HepG2 (cell line): Measurements from ENCODE around the gene GINS2. TPM values are rescaled to one million over a fixed set of nuclear protein-coding genes. Genes with fewer than 3 reads are reported as not detected.

Experiments used
- AGO2 ChIP-seq: fragments of 200-400 bp; formaldehyde crosslinking; optimal IDR thresholded peaks from 2 replicates; pipeline ENCODE3; 2017; ENCODE audit warnings: mild to moderate bottlenecking, low read depth, low read length, moderate library complexity
- AHR ChIP-seq: IDR thresholded peaks from 2 replicates; pipeline ENCODE4 v1.6.1; 2018; ENCODE audit warnings: missing genetic modification reagents, missing compliant biosample characterization
- NFIB ChIP-seq: sonication (generic); formaldehyde crosslinking; IDR thresholded peaks from 2 replicates; pipeline ENCODE4 v1.9.0; 2021; ENCODE audit warnings: missing genetic modification reagents, mild to moderate bottlenecking, borderline replicate concordance
- POLR2A ChIP-seq, 2 experiments: IDR thresholded peaks; 2 replicates each; pipeline ENCODE4 v1.6.1; 2011; ENCODE audit warnings: low read depth in 2 of 2, low read length in 2 of 2, mild to moderate bottlenecking in 1 of 2, moderate library complexity in 1 of 2; ENCODE audit not compliant: insufficient read depth in 1 of 2
- SAFB2 ChIP-seq: sonication (generic); formaldehyde crosslinking; IDR thresholded peaks from 2 replicates; pipeline ENCODE4 v1.5.1; 2020; ENCODE audit warnings: missing genetic modification reagents, low read depth, mild to moderate bottlenecking, borderline replicate concordance
- SIN3B ChIP-seq: fragments of 150-350 bp; IDR thresholded peaks from 2 replicates; pipeline ENCODE4 v1.6.1; 2014; ENCODE audit warnings: low read length
- SOX13 ChIP-seq, 3 experiments: fragments of 450-650 bp in 1 of 3; sonication (generic) in 1 of 3; formaldehyde crosslinking in 1 of 3; IDR thresholded peaks in 2 of 3; conservative IDR thresholded peaks in 1 of 3; 2 replicates each; pipeline versions ENCODE4 v1.5.0 to v1.6.1; 2016 to 2020; ENCODE audit warnings: antibody characterized with exemption in 1 of 3, mild to moderate bottlenecking in 1 of 3, missing compliant biosample characterization in 1 of 3, missing genetic modification reagents in 1 of 3, moderate library complexity in 1 of 3
- SPEN ChIP-seq: sonication (generic); formaldehyde crosslinking; IDR thresholded peaks from 2 replicates; pipeline ENCODE4 v1.5.1; 2020; ENCODE audit warnings: low read depth, mild to moderate bottlenecking, missing genetic modification reagents
- ZNF143 ChIP-seq: sonication (generic); formaldehyde crosslinking; IDR thresholded peaks from 2 replicates; pipeline ENCODE4 v1.4.0; 2020; ENCODE audit warnings: missing genetic modification reagents
- ZNF160 ChIP-seq: sonication (generic); formaldehyde crosslinking; IDR thresholded peaks from 2 replicates; pipeline ENCODE4 v1.8.0; 2022; ENCODE audit warnings: mild to moderate bottlenecking, inconsistent platforms, missing genetic modification reagents
- ZNF282 ChIP-seq: fragments of 450-650 bp; IDR thresholded peaks from 2 replicates; pipeline ENCODE4 v1.6.1; 2018; ENCODE audit not compliant: partially characterized antibody
- ZNF430 ChIP-seq: sonication (generic); formaldehyde crosslinking; IDR thresholded peaks from 2 replicates; pipeline ENCODE4 v1.9.0; 2021; ENCODE audit warnings: mild to moderate bottlenecking, missing genetic modification reagents
- ZNF432 ChIP-seq: sonication (generic); formaldehyde crosslinking; IDR thresholded peaks from 2 replicates; pipeline ENCODE4 v1.5.0; 2020; ENCODE audit warnings: missing genetic modification reagents, mild to moderate bottlenecking, borderline replicate concordance
- ZNF543 ChIP-seq: sonication (generic); formaldehyde crosslinking; IDR thresholded peaks from 2 replicates; pipeline ENCODE4 v1.4.0; 2020; ENCODE audit warnings: mild to moderate bottlenecking, missing genetic modification reagents
- ZNF547 ChIP-seq: sonication (generic); formaldehyde crosslinking; IDR thresholded peaks from 2 replicates; pipeline ENCODE4 v1.5.1; 2020; ENCODE audit warnings: mild to moderate bottlenecking, missing genetic modification reagents
- ZNF7 ChIP-seq: IDR thresholded peaks from 2 replicates; pipeline ENCODE4 v1.6.1; 2016; ENCODE audit warnings: missing biosample characterization, missing genetic modification reagents
- polyA plus RNA-seq, 8 experiments: library from polyadenylated mRNA; depleted of rRNA in 3 of 8; stranded (reverse) in 7 of 8; unstranded in 1 of 8; fragments of >200 nt; fragmentation: Illumina TruSeq in 4 of 8; extraction: Trizol in 4 of 8; gene quantifications; 2 replicates each; pipeline versions ENCODE4 v1.2.1 to v1.2.3, GENCODE V29; 2011 to 2016; ENCODE audit warnings: low read depth in 4 of 8, missing spikeins in 1 of 8, mixed read lengths in 1 of 8; ENCODE audit not compliant: insufficient read depth in 1 of 8
- total RNA-seq, 5 experiments: library from RNA; depleted of rRNA; stranded (reverse); fragments of >200 nt; fragmentation: Illumina TruSeq; extraction: Trizol; gene quantifications; 2 replicates each; pipeline ENCODE4 v1.2.3, GENCODE V29; 2016; ENCODE audit warnings: low read depth in 1 of 5
- TF ChIP-seq, protein P1 (sequence below): sonication (generic); formaldehyde crosslinking; IDR thresholded peaks from 2 replicates; pipeline ENCODE4 v1.4.0; 2020; ENCODE audit warnings: missing genetic modification reagents, borderline replicate concordance
- TF ChIP-seq, protein P2 (sequence below): sonication (generic); formaldehyde crosslinking; IDR thresholded peaks from 2 replicates; pipeline ENCODE4 v1.8.0; 2022; ENCODE audit warnings: mild to moderate bottlenecking, missing genetic modification reagents, moderate library complexity
- TF ChIP-seq, protein P3 (sequence below): sonication (generic); formaldehyde crosslinking; IDR thresholded peaks from 2 replicates; pipeline ENCODE4 v1.4.0; 2020; ENCODE audit warnings: missing genetic modification reagents
- TF ChIP-seq, protein P4 (sequence below): sonication (generic); formaldehyde crosslinking; conservative IDR thresholded peaks from 2 replicates; pipeline ENCODE4 v1.8.1; 2023; ENCODE audit warnings: missing genetic modification reagents

Gene GINS2
- total and polyA plus RNA-seq, 2 of the 13 experiments (the other 11 are each of a cell fraction or from before 2014, with no cell fraction given), result 10.6 to 48.3 TPM

DNA sequence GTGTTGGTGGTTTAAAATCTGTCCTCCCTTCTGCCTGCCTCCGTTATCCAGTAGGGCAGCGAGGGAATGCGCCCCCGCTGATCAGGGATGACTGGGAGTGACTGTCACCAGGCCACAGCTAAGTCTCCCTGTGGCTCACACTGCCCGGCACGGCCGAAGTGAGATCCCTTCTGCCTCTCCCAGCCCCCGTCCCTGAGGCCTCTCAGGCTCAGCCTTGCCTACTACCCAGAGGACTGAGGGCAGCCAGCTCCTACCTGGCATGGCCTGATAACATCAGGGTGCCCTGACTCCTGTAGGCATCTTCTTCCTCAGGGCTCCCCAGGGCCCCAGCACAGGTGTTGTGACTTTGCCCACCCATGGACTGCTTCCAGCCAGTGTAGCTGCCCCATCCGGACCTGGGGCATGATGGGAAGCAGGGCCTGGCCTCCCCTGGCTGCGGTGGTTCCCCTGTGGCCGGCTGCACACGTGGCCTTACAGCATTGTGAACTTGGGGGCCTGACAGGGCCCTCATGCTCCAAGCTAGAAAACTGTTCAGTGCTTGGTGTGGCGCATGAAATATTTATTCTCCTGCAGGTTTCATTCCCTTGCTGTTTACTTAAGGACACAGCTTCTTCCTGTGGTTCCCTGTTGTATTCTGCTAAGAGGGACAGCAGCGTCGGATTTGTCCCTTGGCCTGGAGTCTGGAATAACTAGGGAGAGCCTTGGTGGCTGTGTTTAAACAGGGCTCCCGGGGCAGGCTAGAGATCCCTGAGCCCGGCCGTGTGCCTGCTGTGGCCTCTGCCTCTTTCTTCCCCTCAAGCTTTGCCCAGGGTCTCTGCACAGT is 30.0 kb downstream of the GINS2 start (continued):
- TF ChIP-seq, protein P1, sequence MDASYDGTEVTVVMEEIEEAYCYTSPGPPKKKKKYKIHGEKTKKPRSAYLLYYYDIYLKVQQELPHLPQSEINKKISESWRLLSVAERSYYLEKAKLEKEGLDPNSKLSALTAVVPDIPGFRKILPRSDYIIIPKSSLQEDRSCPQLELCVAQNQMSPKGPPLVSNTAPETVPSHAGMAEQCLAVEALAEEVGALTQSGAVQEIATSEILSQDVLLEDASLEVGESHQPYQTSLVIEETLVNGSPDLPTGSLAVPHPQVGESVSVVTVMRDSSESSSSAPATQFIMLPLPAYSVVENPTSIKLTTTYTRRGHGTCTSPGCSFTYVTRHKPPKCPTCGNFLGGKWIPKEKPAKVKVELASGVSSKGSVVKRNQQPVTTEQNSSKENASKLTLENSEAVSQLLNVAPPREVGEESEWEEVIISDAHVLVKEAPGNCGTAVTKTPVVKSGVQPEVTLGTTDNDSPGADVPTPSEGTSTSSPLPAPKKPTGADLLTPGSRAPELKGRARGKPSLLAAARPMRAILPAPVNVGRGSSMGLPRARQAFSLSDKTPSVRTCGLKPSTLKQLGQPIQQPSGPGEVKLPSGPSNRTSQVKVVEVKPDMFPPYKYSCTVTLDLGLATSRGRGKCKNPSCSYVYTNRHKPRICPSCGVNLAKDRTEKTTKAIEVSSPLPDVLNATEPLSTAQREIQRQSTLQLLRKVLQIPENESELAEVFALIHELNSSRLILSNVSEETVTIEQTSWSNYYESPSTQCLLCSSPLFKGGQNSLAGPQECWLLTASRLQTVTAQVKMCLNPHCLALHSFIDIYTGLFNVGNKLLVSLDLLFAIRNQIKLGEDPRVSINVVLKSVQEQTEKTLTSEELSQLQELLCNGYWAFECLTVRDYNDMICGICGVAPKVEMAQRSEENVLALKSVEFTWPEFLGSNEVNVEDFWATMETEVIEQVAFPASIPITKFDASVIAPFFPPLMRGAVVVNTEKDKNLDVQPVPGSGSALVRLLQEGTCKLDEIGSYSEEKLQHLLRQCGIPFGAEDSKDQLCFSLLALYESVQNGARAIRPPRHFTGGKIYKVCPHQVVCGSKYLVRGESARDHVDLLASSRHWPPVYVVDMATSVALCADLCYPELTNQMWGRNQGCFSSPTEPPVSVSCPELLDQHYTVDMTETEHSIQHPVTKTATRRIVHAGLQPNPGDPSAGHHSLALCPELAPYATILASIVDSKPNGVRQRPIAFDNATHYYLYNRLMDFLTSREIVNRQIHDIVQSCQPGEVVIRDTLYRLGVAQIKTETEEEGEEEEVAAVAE, result no peak
- TF ChIP-seq, protein P2, sequence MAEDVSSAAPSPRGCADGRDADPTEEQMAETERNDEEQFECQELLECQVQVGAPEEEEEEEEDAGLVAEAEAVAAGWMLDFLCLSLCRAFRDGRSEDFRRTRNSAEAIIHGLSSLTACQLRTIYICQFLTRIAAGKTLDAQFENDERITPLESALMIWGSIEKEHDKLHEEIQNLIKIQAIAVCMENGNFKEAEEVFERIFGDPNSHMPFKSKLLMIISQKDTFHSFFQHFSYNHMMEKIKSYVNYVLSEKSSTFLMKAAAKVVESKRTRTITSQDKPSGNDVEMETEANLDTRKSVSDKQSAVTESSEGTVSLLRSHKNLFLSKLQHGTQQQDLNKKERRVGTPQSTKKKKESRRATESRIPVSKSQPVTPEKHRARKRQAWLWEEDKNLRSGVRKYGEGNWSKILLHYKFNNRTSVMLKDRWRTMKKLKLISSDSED (CRISPR knock-in tag), result no peak
- TF ChIP-seq SIN3B, result no peak
- TF ChIP-seq AGO2, result peak; percentile 69
- TF ChIP-seq ZNF432 (CRISPR knock-in tag), result no peak
- TF ChIP-seq SOX13 (IDR thresholded peaks at IDR 0.05), result no peak
- no peak for TF ChIP-seq SOX13 (CRISPR knock-in tag; conservative IDR thresholded peaks at IDR 0.05 in 1 of 2, IDR thresholded peaks at IDR 0.05 in 1 of 2)
- TF ChIP-seq ZNF282, result no peak
- no peak for TF ChIP-seq ZNF7
- peak in 1 of 2 experiments; percentile 21; a peak in 1 of 4 replicates for TF ChIP-seq POLR2A (IDR thresholded peaks at IDR 0.05; ENCODE audit: insufficient read depth in 1 of 2, low read depth in 2 of 2, low read length in 2 of 2)
- 0 out of 2 replicates have a peak, but pooled peaks have one; percentile 10 for TF ChIP-seq ZNF143 (CRISPR knock-in tag)
- TF ChIP-seq ZNF547 (CRISPR knock-in tag), result no peak
- TF ChIP-seq, protein P3, sequence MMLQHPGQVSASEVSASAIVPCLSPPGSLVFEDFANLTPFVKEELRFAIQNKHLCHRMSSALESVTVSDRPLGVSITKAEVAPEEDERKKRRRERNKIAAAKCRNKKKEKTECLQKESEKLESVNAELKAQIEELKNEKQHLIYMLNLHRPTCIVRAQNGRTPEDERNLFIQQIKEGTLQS (CRISPR knock-in tag), result no peak
- no peak for TF ChIP-seq SPEN (CRISPR knock-in tag)
- TF ChIP-seq, protein P4, sequence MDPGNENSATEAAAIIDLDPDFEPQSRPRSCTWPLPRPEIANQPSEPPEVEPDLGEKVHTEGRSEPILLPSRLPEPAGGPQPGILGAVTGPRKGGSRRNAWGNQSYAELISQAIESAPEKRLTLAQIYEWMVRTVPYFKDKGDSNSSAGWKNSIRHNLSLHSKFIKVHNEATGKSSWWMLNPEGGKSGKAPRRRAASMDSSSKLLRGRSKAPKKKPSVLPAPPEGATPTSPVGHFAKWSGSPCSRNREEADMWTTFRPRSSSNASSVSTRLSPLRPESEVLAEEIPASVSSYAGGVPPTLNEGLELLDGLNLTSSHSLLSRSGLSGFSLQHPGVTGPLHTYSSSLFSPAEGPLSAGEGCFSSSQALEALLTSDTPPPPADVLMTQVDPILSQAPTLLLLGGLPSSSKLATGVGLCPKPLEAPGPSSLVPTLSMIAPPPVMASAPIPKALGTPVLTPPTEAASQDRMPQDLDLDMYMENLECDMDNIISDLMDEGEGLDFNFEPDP, result no peak
- no peak for TF ChIP-seq ZNF430 (CRISPR knock-in tag)
- no peak for TF ChIP-seq AHR
- 0 out of 2 replicates have a peak, but pooled peaks have one; percentile 64 for TF ChIP-seq NFIB (CRISPR knock-in tag)
- no peak for TF ChIP-seq SAFB2 (CRISPR knock-in tag)
- no peak for TF ChIP-seq ZNF543 (CRISPR knock-in tag)
- TF ChIP-seq ZNF160 (CRISPR knock-in tag), result no peak
